Islet precursor cell (in vitro differentiated cells): Measurements from ENCODE around the gene CCL28.
"Not testable (repeated sequence)": the region's sequence is repeated elsewhere in the genome, so short reads cannot be mapped to it uniquely, and the experiment has no call there.

Source experiments
- DNase-seq: peaks from one replicate; pipeline ENCODE4 v3.0.0-alpha.2; 2018

The CCL28 gene

GRCh38 chr5:43409809-43410271, 2.4 kb downstream of the CCL28 start:
- no peak for DNase-seq

- DNase-seq: not testable (repeated sequence)
These were observed 9.6 kb downstream of the CCL28 start for GRCh38 chr5:43402524-43403066.

- peak; percentile 54 for DNase-seq
These were observed 10.4 kb downstream of the CCL28 start for GRCh38 chr5:43401827-43402226.

GRCh38 chr5:43400082-43400481, 12.1 kb downstream of the CCL28 start:
- DNase-seq: no peak

GRCh38 chr5:43396762-43397304, 15.4 kb downstream of the CCL28 start:
- no peak for DNase-seq

- DNase-seq: no peak
These were observed 21.7 kb downstream of the CCL28 start for GRCh38 chr5:43390471-43390870.

- peak; percentile 73 for DNase-seq
These were observed 22.4 kb downstream of the CCL28 start for GRCh38 chr5:43389679-43390329.

- no peak for DNase-seq
These were observed 25.2 kb downstream of the CCL28 start for GRCh38 chr5:43386960-43387362.

- DNase-seq: no peak
These were observed 35.6 kb downstream of the CCL28 start for GRCh38 chr5:43376496-43377140.

- no peak for DNase-seq
These were observed 40.4 kb downstream of the CCL28 start for GRCh38 chr5:43371821-43372220.

GRCh38 chr5:43370352-43370751, 41.8 kb downstream of the CCL28 start:
- DNase-seq: no peak

- no peak for DNase-seq
These were observed 42.5 kb downstream of the CCL28 start for GRCh38 chr5:43369651-43370050.

GRCh38 chr5:43367909-43368669, 44.1 kb downstream of the CCL28 start:
- no peak for DNase-seq

- DNase-seq: no peak
These were observed 44.7 kb downstream of the CCL28 start for GRCh38 chr5:43367453-43367852.

GRCh38 chr5:43366680-43367246, 45.4 kb downstream of the CCL28 start:
- not testable (repeated sequence) for DNase-seq

GRCh38 chr5:43365155-43365554, 47.0 kb downstream of the CCL28 start:
- DNase-seq: not testable (repeated sequence)

GRCh38 chr5:43363445-43364152, 48.6 kb downstream of the CCL28 start:
- DNase-seq: no peak

GRCh38 chr5:43362725-43363435, 49.3 kb downstream of the CCL28 start:
- DNase-seq: no peak

GRCh38 chr5:43358726-43359125, 53.5 kb downstream of the CCL28 start:
- no peak for DNase-seq

GRCh38 chr5:43358301-43358700, 53.9 kb downstream of the CCL28 start:
- no peak for DNase-seq

- no peak for DNase-seq
These were observed 54.3 kb downstream of the CCL28 start for GRCh38 chr5:43357878-43358281.

GRCh38 chr5:43357067-43357466, 55.1 kb downstream of the CCL28 start:
- DNase-seq: no peak
